LNCaP clone FGC (cell line): ENCODE data around the gene ST7.
"Not testable (repeated sequence)": the region's sequence is repeated elsewhere in the genome, so short reads cannot be mapped to it uniquely, and the experiment has no call there.

ENCODE experiments used
- DNase-seq: peaks from one replicate; pipeline ENCODE4 v3.0.0-alpha.2; 2011; ENCODE audit warnings: low read depth
- H3K4me3 ChIP-seq: 2 replicates; pipeline ENCODE4 v1.5.1; 2011; ENCODE audit warnings: mild to moderate bottlenecking, low read depth, low read length, control low read depth
- CTCF ChIP-seq: IDR thresholded peaks from 2 replicates; pipeline ENCODE4 v1.5.1; 2012; ENCODE audit warnings: mild to moderate bottlenecking; ENCODE audit not compliant: control insufficient read depth, insufficient read depth; ENCODE audit errors: extremely low read depth

The ST7 gene

GRCh38 chr7:116968631-116969030 is 15.3 kb downstream of the ST7 start:
- no peak for TF ChIP-seq CTCF
- DNase-seq: no peak
- H3K4me3 ChIP-seq: no peak overlapping the region

GRCh38 chr7:116969371-116969902 is 16.1 kb downstream of the ST7 start:
- DNase-seq: no peak
- no peak overlapping the region for H3K4me3 ChIP-seq
- TF ChIP-seq CTCF: no peak

GRCh38 chr7:116970238-116970910 is 17.1 kb downstream of the ST7 start:
- no peak for DNase-seq
- TF ChIP-seq CTCF: no peak
- H3K4me3 ChIP-seq: no peak overlapping the region

GRCh38 chr7:116971153-116971552 is 17.9 kb downstream of the ST7 start:
- not testable (repeated sequence) for DNase-seq, H3K4me3 ChIP-seq

- no peak for TF ChIP-seq CTCF
- no peak for DNase-seq
Observed at GRCh38 chr7:116971869-116972268, 18.6 kb downstream of the ST7 start.

GRCh38 chr7:116975024-116975423 is 21.7 kb downstream of the ST7 start:
- not testable (repeated sequence) for H3K4me3 ChIP-seq, DNase-seq

More at GRCh38 chr7:116971869-116972268, 18.6 kb downstream of the ST7 start:
- H3K4me3 ChIP-seq: no peak overlapping the region

- no peak for DNase-seq
- H3K4me3 ChIP-seq: no peak overlapping the region
- TF ChIP-seq CTCF: no peak
Observed at GRCh38 chr7:116977172-116977571, 23.9 kb downstream of the ST7 start.

GRCh38 chr7:116978006-116978405 is 24.7 kb downstream of the ST7 start:
- H3K4me3 ChIP-seq: no peak overlapping the region
- TF ChIP-seq CTCF: no peak
- no peak for DNase-seq
